ENCODE measurements around the gene LRRC49.

DNA sequence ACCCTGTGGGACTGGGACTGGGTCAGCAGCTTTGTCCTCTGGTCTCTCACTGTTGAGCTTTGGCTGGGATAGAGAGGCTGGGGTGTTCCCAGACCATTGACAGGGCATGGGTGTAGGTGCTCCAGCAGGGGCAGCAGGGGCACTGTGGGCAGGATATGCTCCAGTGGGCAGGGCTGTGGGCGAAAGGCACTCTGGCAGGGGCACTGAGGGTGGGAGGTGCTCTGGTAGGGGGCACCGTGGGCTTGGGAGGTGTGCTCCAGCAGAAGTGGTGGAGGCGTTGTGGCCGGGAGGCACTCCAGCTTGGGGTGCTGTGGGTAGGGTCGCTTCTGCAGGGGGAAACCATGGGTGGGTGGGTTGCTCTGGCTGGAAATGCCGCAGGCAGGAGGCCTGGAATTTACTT lies 62.1 kb downstream of the LRRC49 start:
- TF ChIP-seq, protein P1, sequence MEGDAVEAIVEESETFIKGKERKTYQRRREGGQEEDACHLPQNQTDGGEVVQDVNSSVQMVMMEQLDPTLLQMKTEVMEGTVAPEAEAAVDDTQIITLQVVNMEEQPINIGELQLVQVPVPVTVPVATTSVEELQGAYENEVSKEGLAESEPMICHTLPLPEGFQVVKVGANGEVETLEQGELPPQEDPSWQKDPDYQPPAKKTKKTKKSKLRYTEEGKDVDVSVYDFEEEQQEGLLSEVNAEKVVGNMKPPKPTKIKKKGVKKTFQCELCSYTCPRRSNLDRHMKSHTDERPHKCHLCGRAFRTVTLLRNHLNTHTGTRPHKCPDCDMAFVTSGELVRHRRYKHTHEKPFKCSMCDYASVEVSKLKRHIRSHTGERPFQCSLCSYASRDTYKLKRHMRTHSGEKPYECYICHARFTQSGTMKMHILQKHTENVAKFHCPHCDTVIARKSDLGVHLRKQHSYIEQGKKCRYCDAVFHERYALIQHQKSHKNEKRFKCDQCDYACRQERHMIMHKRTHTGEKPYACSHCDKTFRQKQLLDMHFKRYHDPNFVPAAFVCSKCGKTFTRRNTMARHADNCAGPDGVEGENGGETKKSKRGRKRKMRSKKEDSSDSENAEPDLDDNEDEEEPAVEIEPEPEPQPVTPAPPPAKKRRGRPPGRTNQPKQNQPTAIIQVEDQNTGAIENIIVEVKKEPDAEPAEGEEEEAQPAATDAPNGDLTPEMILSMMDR (conservative IDR thresholded peaks at IDR 0.05 in 1 of 2, IDR thresholded peaks at IDR 0.05 in 1 of 2; ENCODE audit: extremely low read depth in 1 of 2, insufficient read depth in 1 of 2, low read depth in 1 of 2, low read length in 2 of 2): no peak
- TF ChIP-seq EZH2 (IDR thresholded peaks at IDR 0.05; ENCODE audit: borderline replicate concordance, low read length): no peak
